ENCODE measurements around the gene CALR.

CALR gene

GRCh38 chr19:12969292-12969988, 31.0 kb downstream of the CALR start, which contains the start of gene DAND5:
DAND5 (plus strand) TSS chr19:12969576; CDS start chr19:12969661, 85 bp downstream.
- peaks cover 5% of the 10 kb centered on the region; the same call in 1 of the 2 replicates for H3K27me3 ChIP-seq (ENCODE audit: insufficient read depth, low read length)
- TF ChIP-seq EZH2 (IDR thresholded peaks at IDR 0.05; ENCODE audit: borderline replicate concordance, low read length) (no peak), CTCF (IDR thresholded peaks at IDR 0.05; ENCODE audit: low read length) (no peak)

GRCh38 chr19:12970070-12970820, 31.8 kb downstream of the CALR start:
- Histone ChIP-seq H2AFZ (ENCODE audit: low read length) (no peak overlapping the region), H3K4me3 (ENCODE audit: low read depth, low read length, poor library complexity, severe bottlenecking) (no peak overlapping the region), H3K4me1 (ENCODE audit: insufficient read depth, low read length, severe bottlenecking) (no peaks in the 10 kb centered on the region), H4K20me1 (ENCODE audit: insufficient read depth, low read length) (no peaks in the 10 kb centered on the region), H3K27ac (ENCODE audit: low read depth, low read length, poor library complexity, severe bottlenecking) (no peak overlapping the region), H3F3A (ENCODE audit: insufficient read depth, low read length) (no peaks in the 10 kb centered on the region), H3K79me2 (ENCODE audit: insufficient read depth, low read length) (no peaks in the 10 kb centered on the region), H3K9me3 (ENCODE audit: low read length) (no peaks in the 10 kb centered on the region), H3K9ac (ENCODE audit: low read length) (no peak overlapping the region), H3K9me2 (ENCODE audit: low read depth, low read length) (no peaks in the 10 kb centered on the region), H3K36me3 (ENCODE audit: insufficient read depth, low read length) (no peaks in the 10 kb centered on the region), H3K4me2 (ENCODE audit: low read length) (no peak overlapping the region), H3K27me3 (ENCODE audit: insufficient read depth, low read length) (peaks cover 5% of the 10 kb centered on the region; the same call in 1 of the 2 replicates)
- no peak for TF ChIP-seq EZH2 (IDR thresholded peaks at IDR 0.05; ENCODE audit: borderline replicate concordance, low read length)
- no peak for TF ChIP-seq CTCF (IDR thresholded peaks at IDR 0.05; ENCODE audit: low read length)

More at GRCh38 chr19:12969292-12969988, 31.0 kb downstream of the CALR start, which contains the start of gene DAND5:
- H3K9me3 ChIP-seq (ENCODE audit: low read length) = no peaks in the 10 kb centered on the region
- no peaks in the 10 kb centered on the region for H3K4me1 ChIP-seq (ENCODE audit: insufficient read depth, low read length, severe bottlenecking)
- H3K36me3 ChIP-seq (ENCODE audit: insufficient read depth, low read length) = no peaks in the 10 kb centered on the region
- no peak within 1 kb of the TSS for H3K4me2 ChIP-seq (ENCODE audit: low read length)
- H3K9ac ChIP-seq (ENCODE audit: low read length) = no peak within 1 kb of the TSS
- no peak within 1 kb of the TSS for H3K27ac ChIP-seq (ENCODE audit: low read depth, low read length, poor library complexity, severe bottlenecking)
- H3K4me3 ChIP-seq (ENCODE audit: low read depth, low read length, poor library complexity, severe bottlenecking) = no peak within 1 kb of the TSS
- H3F3A ChIP-seq (ENCODE audit: insufficient read depth, low read length) = no peaks in the 10 kb centered on the region
- H2AFZ ChIP-seq (ENCODE audit: low read length) = no peak within 1 kb of the TSS
- no peaks in the 10 kb centered on the region for H3K9me2 ChIP-seq (ENCODE audit: low read depth, low read length)
- no peaks in the 10 kb centered on the region for H4K20me1 ChIP-seq (ENCODE audit: insufficient read depth, low read length)
- H3K79me2 ChIP-seq (ENCODE audit: insufficient read depth, low read length) = no peaks in the 10 kb centered on the region

GRCh38 chr19:12973236-12973635, 34.8 kb downstream of the CALR start:
- no peak overlapping the region for H3K9ac ChIP-seq (ENCODE audit: low read length)
- H3K36me3 ChIP-seq (ENCODE audit: insufficient read depth, low read length) = no peaks in the 10 kb centered on the region
- H3K27ac ChIP-seq (ENCODE audit: low read depth, low read length, poor library complexity, severe bottlenecking) = no peak overlapping the region
- H3K79me2 ChIP-seq (ENCODE audit: insufficient read depth, low read length) = no peaks in the 10 kb centered on the region
- no peaks in the 10 kb centered on the region for H3K9me2 ChIP-seq (ENCODE audit: low read depth, low read length)
- H3K4me1 ChIP-seq (ENCODE audit: insufficient read depth, low read length, severe bottlenecking) = no peaks in the 10 kb centered on the region
- peaks cover 10% of the 10 kb centered on the region; the same call in 1 of the 2 replicates for H3K27me3 ChIP-seq (ENCODE audit: insufficient read depth, low read length)
- H3K4me3 ChIP-seq (ENCODE audit: low read depth, low read length, poor library complexity, severe bottlenecking) = no peak overlapping the region
- H4K20me1 ChIP-seq (ENCODE audit: insufficient read depth, low read length) = no peaks in the 10 kb centered on the region
- no peak overlapping the region for H3K4me2 ChIP-seq (ENCODE audit: low read length)
- TF ChIP-seq CTCF (IDR thresholded peaks at IDR 0.05; ENCODE audit: low read length) (no peak), EZH2 (IDR thresholded peaks at IDR 0.05; ENCODE audit: borderline replicate concordance, low read length) (no peak)
- H2AFZ ChIP-seq (ENCODE audit: low read length) = no peak overlapping the region
- H3K9me3 ChIP-seq (ENCODE audit: low read length) = no peaks in the 10 kb centered on the region
- no peaks in the 10 kb centered on the region for H3F3A ChIP-seq (ENCODE audit: insufficient read depth, low read length)
